GM12801 (cell line): ENCODE measurements around the gene GFRA1.

Experiments used
- TF ChIP-seq, protein P1 (sequence below): IDR thresholded peaks from one replicate; pipeline ENCODE4 v1.5.1; 2011; ENCODE audit warnings: control low read depth; ENCODE audit not compliant: insufficient read length; ENCODE audit errors: extremely low read depth

Gene GFRA1

GRCh38 chr10:116221053-116221452 lies 52.0 kb downstream of the GFRA1 start:
- TF ChIP-seq, protein P1, sequence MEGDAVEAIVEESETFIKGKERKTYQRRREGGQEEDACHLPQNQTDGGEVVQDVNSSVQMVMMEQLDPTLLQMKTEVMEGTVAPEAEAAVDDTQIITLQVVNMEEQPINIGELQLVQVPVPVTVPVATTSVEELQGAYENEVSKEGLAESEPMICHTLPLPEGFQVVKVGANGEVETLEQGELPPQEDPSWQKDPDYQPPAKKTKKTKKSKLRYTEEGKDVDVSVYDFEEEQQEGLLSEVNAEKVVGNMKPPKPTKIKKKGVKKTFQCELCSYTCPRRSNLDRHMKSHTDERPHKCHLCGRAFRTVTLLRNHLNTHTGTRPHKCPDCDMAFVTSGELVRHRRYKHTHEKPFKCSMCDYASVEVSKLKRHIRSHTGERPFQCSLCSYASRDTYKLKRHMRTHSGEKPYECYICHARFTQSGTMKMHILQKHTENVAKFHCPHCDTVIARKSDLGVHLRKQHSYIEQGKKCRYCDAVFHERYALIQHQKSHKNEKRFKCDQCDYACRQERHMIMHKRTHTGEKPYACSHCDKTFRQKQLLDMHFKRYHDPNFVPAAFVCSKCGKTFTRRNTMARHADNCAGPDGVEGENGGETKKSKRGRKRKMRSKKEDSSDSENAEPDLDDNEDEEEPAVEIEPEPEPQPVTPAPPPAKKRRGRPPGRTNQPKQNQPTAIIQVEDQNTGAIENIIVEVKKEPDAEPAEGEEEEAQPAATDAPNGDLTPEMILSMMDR: no peak

DNA sequence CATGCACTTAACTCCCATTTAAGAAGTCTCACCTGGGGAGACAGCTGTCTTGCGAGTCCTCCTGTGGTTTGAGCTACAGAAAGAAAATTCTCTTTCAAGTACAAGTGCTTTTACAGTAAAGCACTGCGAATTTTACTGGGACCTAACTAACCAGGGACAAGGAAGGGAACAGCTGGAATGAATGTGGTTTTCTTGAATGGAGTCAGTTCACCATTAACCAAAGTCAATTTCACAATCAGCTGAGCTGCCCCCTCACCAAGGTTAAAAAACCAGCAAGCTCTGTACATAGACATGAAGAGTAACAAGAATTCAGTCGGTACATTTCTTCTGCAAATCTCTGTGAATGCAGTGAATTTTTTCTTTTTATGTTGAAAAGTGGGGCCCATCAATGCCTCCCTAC lies 56.3 kb downstream of the GFRA1 start:
- TF ChIP-seq, protein P1: no peak

- TF ChIP-seq, protein P1: no peak
Measured at GRCh38 chr10:116215651-116216050, 57.4 kb downstream of the GFRA1 start.

DNA sequence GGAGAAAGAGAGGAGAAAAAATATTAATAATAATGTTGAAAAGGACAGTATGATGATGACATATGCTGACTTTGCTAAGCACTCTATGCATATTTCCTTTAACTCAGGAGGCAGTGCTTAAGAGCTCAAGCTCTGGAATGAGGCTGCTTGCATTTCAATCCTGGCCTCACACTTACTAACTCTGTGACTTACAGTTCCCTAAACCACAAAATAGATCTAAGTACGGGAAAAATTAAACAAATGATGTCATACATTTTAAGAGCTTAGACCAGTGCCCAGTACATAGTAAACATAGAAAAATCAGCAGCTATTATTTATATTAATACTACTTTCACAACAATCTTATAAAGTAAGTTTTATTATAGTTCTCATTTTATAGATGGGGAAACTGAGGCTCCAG lies 61.3 kb downstream of the GFRA1 start:
- TF ChIP-seq, protein P1: no peak

DNA sequence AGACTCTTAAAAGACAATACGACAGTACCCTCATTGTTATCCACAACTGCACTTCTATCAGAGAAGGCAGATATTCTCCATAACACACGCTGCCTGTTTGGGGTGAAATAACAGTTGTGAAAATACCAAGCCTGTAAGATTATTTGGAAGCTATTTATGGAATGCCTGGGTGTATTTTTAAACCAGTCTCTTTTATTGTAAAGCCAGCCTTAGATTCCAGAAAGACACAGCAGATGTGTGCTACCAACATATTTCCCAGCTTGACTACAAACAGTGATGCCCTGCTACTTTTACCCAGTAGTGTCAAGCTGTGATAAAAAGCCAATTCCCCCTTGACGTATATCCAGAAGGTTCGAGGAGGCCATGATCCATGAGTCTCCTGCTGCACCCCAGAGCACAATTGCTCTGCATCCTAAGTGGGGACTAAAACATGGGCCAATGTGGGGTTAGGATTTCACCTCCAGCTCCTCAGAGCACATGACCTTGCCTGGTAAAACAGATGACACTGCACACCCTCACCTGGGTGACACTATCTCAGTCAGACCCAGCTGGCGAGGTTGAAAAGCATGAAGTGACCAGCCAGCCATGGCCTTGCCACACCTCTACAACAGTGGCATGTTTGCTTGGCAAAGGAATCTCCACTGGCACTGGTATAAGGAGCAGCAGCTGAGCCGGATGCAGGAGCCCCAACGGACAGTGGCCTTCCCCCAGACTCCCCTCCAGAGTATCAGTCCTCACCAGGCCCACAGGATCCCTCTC lies 62.2 kb downstream of the GFRA1 start:
- TF ChIP-seq, protein P1: no peak

GRCh38 chr10:116209781-116210180 lies 63.2 kb downstream of the GFRA1 start:
- TF ChIP-seq, protein P1: no peak

DNA sequence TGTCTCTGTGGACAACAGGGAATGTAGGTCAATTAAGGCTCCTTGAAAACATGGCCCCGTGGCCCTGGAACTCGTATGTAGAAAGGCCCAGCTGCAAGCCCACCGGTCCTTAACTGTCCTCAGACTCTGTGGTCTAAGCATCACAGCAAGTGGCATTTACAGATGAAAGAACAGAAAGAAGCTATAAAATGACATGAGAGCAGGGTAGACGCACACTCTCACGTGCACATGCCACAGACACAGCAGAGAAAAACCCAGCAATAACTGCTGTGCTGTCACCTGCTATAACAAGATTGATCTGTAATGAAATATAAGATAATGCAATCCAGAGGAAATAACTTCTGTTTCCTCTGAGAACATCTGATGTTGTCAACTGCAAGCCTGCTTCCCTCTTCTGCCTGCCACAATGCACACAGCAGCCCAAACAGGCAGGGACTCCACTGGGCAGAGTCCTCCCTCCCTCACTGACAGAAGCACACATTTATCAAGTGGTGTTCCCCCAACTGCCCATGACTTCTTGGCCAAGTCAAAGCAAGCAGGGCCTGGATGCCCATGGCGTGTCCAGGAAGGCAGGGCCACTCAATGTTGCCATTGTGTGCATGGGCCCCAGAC lies 63.9 kb downstream of the GFRA1 start:
- TF ChIP-seq, protein P1: no peak
